H1 (cell line): ENCODE data around the gene LCT. TPM values are rescaled to one million over a fixed set of nuclear protein-coding genes. Genes with fewer than 3 reads are reported as not detected.

Experiments
- CTCF ChIA-PET: fragments of 300-600 bp; sonication (Branson Sonifier 250); formaldehyde crosslinking; loops from one replicate; lab custom pipeline; 2021; ENCODE audit not compliant: partially characterized antibody; lab: Charles Lee
- POLR2A ChIA-PET: fragments of 300-600 bp; sonication (Branson Sonifier 250); formaldehyde crosslinking; loops from one replicate; lab custom pipeline; 2021; ENCODE audit warnings: inconsistent platforms; ENCODE audit not compliant: partially characterized antibody; lab: Charles Lee
- DNase-seq, 2 experiments: peaks; one replicate each; pipeline versions ENCODE4 v3.0.0 to v3.0.0-alpha.2; 2010 to 2022; ENCODE audit warnings: low spot score in 2 of 2, low read depth in 1 of 2, mixed read lengths in 1 of 2
- FAIRE-seq: peaks from 2 replicates; lab custom pipeline; 2011; peaks lifted over from hg19 to GRCh38; lab: Jason Lieb, UNC
- H2AFZ ChIP-seq: 2 replicates; pipeline ENCODE4 v1.8.1; 2012; ENCODE audit warnings: low read length, inconsistent platforms
- H2AK5ac ChIP-seq: 2 replicates; pipeline ENCODE4 v1.6.1; 2013; ENCODE audit warnings: low read depth, low read length
- H2BK120ac ChIP-seq: replicated peaks from 2 replicates; pipeline ENCODE3; 2013; ENCODE audit warnings: low read depth, low read length, inconsistent platforms
- H2BK12ac ChIP-seq: 2 replicates; pipeline ENCODE4 v1.6.1; 2013; ENCODE audit warnings: low read depth, low read length
- H2BK15ac ChIP-seq: 2 replicates; pipeline ENCODE4 v1.6.1; 2013; ENCODE audit warnings: low read length
- H2BK20ac ChIP-seq: 2 replicates; pipeline ENCODE4 v1.6.1; 2013; ENCODE audit warnings: low read length
- H2BK5ac ChIP-seq: 2 replicates; pipeline ENCODE4 v1.6.1; 2013; ENCODE audit warnings: low read depth, low read length
- H3K14ac ChIP-seq: 2 replicates; pipeline ENCODE4 v1.6.1; 2013; ENCODE audit warnings: inconsistent platforms; ENCODE audit not compliant: insufficient read length
- H3K18ac ChIP-seq: 2 replicates; pipeline ENCODE4 v1.6.1; 2013; ENCODE audit warnings: low read length; ENCODE audit errors: extremely low read depth
- H3K23ac ChIP-seq: 2 replicates; pipeline ENCODE4 v1.6.1; 2013; ENCODE audit warnings: inconsistent platforms; ENCODE audit not compliant: insufficient read length
- H3K23me2 ChIP-seq: 2 replicates; pipeline ENCODE4 v1.6.1; 2013; ENCODE audit warnings: low read depth, low read length
- H3K27ac ChIP-seq: 2 replicates; pipeline ENCODE4 v1.6.1; 2011; ENCODE audit warnings: low read depth, low read length, inconsistent platforms
- H3K27me3 ChIP-seq, 4 experiments: replicated peaks in 1 of 4; 1 replicate in 1 of 4; 2 replicates in 3 of 4; pipeline versions ENCODE4 v1.6.1 to v1.8.1; 2011 to 2013; ENCODE audit warnings: low read length in 3 of 4, mild to moderate bottlenecking in 3 of 4, inconsistent platforms in 2 of 4, mixed read lengths in 2 of 4, moderate library complexity in 1 of 4; ENCODE audit not compliant: control insufficient read depth in 3 of 4, insufficient read depth in 3 of 4; ENCODE audit errors: extremely low read depth in 1 of 4
- H3K36me3 ChIP-seq, 4 experiments: 2 replicates each; pipeline versions ENCODE4 v1.6.1 to v1.8.1; 2011 to 2013; ENCODE audit warnings: mild to moderate bottlenecking in 4 of 4, low read length in 3 of 4, moderate library complexity in 2 of 4, control low read depth in 1 of 4, inconsistent platforms in 1 of 4; ENCODE audit not compliant: insufficient read depth in 4 of 4, control insufficient read depth in 2 of 4
- H3K4ac ChIP-seq: replicated peaks from 2 replicates; pipeline ENCODE3; 2013; ENCODE audit warnings: low read length, low read depth, mixed read lengths, inconsistent platforms; ENCODE audit not compliant: insufficient read length
- H3K4me1 ChIP-seq, 4 experiments: replicated peaks in 1 of 4; 1 replicate in 1 of 4; 2 replicates in 3 of 4; pipeline versions ENCODE4 v1.6.1 to v1.8.1; 2011 to 2013; ENCODE audit warnings: low read length in 3 of 4, inconsistent platforms in 2 of 4, mixed read lengths in 1 of 4; ENCODE audit not compliant: insufficient read depth in 4 of 4, control insufficient read depth in 3 of 4
- H3K4me2 ChIP-seq, 2 experiments: 2 replicates each; pipeline versions ENCODE4 v1.6.1 to v1.8.1; 2011 to 2013; ENCODE audit warnings: low read depth in 2 of 2, low read length in 2 of 2, control low read depth in 1 of 2, inconsistent platforms in 1 of 2, mild to moderate bottlenecking in 1 of 2; ENCODE audit not compliant: insufficient read depth in 1 of 2
- H3K4me3 ChIP-seq, 4 experiments: fragments of 200-600, 300-600 bp in 1 of 4; sonication (generic), shearing (Covaris generic), sonication (Bioruptor Twin) in 1 of 4; 2 replicates each; pipeline versions ENCODE4 v1.5.1 to v1.8.1; 2011 to 2016; ENCODE audit warnings: low read length in 4 of 4, low read depth in 3 of 4, control low read depth in 2 of 4, inconsistent platforms in 2 of 4, mild to moderate bottlenecking in 2 of 4, mixed read lengths in 1 of 4, moderate library complexity in 1 of 4; ENCODE audit not compliant: insufficient read depth in 2 of 4; ENCODE audit errors: extremely low read depth in 1 of 4
- H3K56ac ChIP-seq: replicated peaks from 2 replicates; pipeline ENCODE3; 2013; ENCODE audit warnings: low read depth, mild to moderate bottlenecking, mixed read lengths, low read length, inconsistent platforms; ENCODE audit not compliant: insufficient read length
- H3K79me1 ChIP-seq: 2 replicates; pipeline ENCODE4 v1.6.1; 2013; ENCODE audit warnings: low read depth, low read length, control low read depth
- H3K79me2 ChIP-seq, 2 experiments: 2 replicates each; pipeline versions ENCODE4 v1.6.1 to v1.8.1; 2012 to 2013; ENCODE audit warnings: low read length in 2 of 2, mild to moderate bottlenecking in 2 of 2, inconsistent platforms in 1 of 2; ENCODE audit not compliant: insufficient read depth in 2 of 2, control insufficient read depth in 1 of 2
- H3K9ac ChIP-seq, 4 experiments: replicated peaks in 1 of 4; 1 replicate in 1 of 4; 2 replicates in 3 of 4; pipeline versions ENCODE4 v1.6.1 to v1.8.1; 2011 to 2013; ENCODE audit warnings: low read depth in 3 of 4, low read length in 3 of 4, control low read depth in 2 of 4, mild to moderate bottlenecking in 2 of 4, moderate library complexity in 2 of 4, inconsistent platforms in 1 of 4; ENCODE audit errors: extremely low read depth in 1 of 4
- H3K9me3 ChIP-seq, 2 experiments: 2 replicates each; pipeline versions ENCODE4 v1.6.1 to v1.8.1; 2012 to 2013; ENCODE audit warnings: mild to moderate bottlenecking in 2 of 2, moderate library complexity in 2 of 2, control low read depth in 1 of 2, inconsistent platforms in 1 of 2, low read depth in 1 of 2, low read length in 1 of 2, mixed read lengths in 1 of 2; ENCODE audit not compliant: insufficient read depth in 2 of 2
- H4K20me1 ChIP-seq, 2 experiments: replicated peaks in 1 of 2; 2 replicates each; pipeline versions ENCODE3 to v1.8.1; 2011 to 2013; ENCODE audit warnings: inconsistent platforms in 2 of 2, low read length in 2 of 2, mild to moderate bottlenecking in 1 of 2; ENCODE audit not compliant: insufficient read depth in 2 of 2, control insufficient read depth in 1 of 2
- H4K5ac ChIP-seq: 2 replicates; pipeline ENCODE4 v1.6.1; 2013; ENCODE audit warnings: low read length, low read depth, mixed read lengths, inconsistent platforms; ENCODE audit not compliant: insufficient read length
- H4K8ac ChIP-seq: 2 replicates; pipeline ENCODE4 v1.8.0; 2013; ENCODE audit warnings: mild to moderate bottlenecking, moderate library complexity, low read length, inconsistent platforms; ENCODE audit not compliant: insufficient read depth; ENCODE audit errors: extremely low read depth
- H4K91ac ChIP-seq: replicated peaks from 2 replicates; pipeline ENCODE3; 2013; ENCODE audit warnings: low read length, mixed read lengths, inconsistent platforms; ENCODE audit not compliant: insufficient read length
- EP300 ChIP-seq, 2 experiments: IDR thresholded peaks; 1 replicate in 1 of 2; 2 replicates in 1 of 2; pipeline ENCODE4 v1.6.1; 2011 to 2012; ENCODE audit warnings: low read depth in 2 of 2, low read length in 2 of 2, mild to moderate bottlenecking in 2 of 2, borderline replicate concordance in 1 of 2, inconsistent platforms in 1 of 2, moderate library complexity in 1 of 2
- POU5F1 ChIP-seq: IDR thresholded peaks from 2 replicates; pipeline ENCODE4 v1.6.1; 2011; ENCODE audit warnings: low read depth, mild to moderate bottlenecking, low read length, moderate library complexity
- SIRT6 ChIP-seq: IDR thresholded peaks from one replicate; pipeline ENCODE4 v1.7.1; 2012; ENCODE audit warnings: low read length, inconsistent platforms
- SP2 ChIP-seq: IDR thresholded peaks from 2 replicates; pipeline ENCODE4 v1.6.1; 2012; ENCODE audit warnings: mild to moderate bottlenecking, low read length, inconsistent platforms
- SP4 ChIP-seq: IDR thresholded peaks from 2 replicates; pipeline ENCODE4 v1.6.1; 2012; ENCODE audit warnings: low read length, inconsistent platforms
- WGBS, 2 experiments: shearing (Covaris generic) in 1 of 2; methylation state at CpG; one replicate each; pipeline versions ENCODE4 v1.1.6 to v1.1.7; 2013 to 2015; ENCODE audit warnings: low lambda C conversion rate in 2 of 2, mixed read lengths in 2 of 2, inconsistent platforms in 1 of 2, low coverage in 1 of 2, missing lambda C conversion rate in 1 of 2; ENCODE audit not compliant: insufficient replicate concordance in 2 of 2, insufficient coverage in 1 of 2, insufficient read length in 1 of 2; ENCODE audit errors: extremely low coverage in 1 of 2, missing lambda C conversion rate in 1 of 2; 5-methylcytosine and 5-hydroxymethylcytosine counted together
- long read RNA-seq, 2 experiments: library from RNA in 1 of 2; library from capped mRNA in 1 of 2; stranded (forward); transcript quantifications; one replicate each; pipeline ENCODE4 v2.0.0, GENCODE V29; 2021; ENCODE audit warnings: inconsistent platforms in 1 of 2
- polyA minus RNA-seq, 3 experiments: library from RNA; depleted of rRNA, polyadenylated mRNA; stranded (reverse); fragments of >200 nt; gene quantifications; 1 replicate in 2 of 3; 2 replicates in 1 of 3; pipeline ENCODE4 v1.2.3, GENCODE V29; 2011
- polyA plus RNA-seq, 7 experiments: library from polyadenylated mRNA; depleted of rRNA in 3 of 7; stranded (reverse) in 5 of 7; unstranded in 2 of 7; fragments of >200 nt in 5 of 7; fragments of 200-250 nt in 2 of 7; gene quantifications; 1 replicate in 5 of 7; 2 replicates in 1 of 7; 4 replicates in 1 of 7; pipeline versions ENCODE4 v1.2.1 to v1.2.3, GENCODE V29; 2011 to 2013; ENCODE audit warnings: missing spikeins in 2 of 7, mixed read lengths in 2 of 7
- total RNA-seq: library from RNA; stranded (reverse); fragmentation: NEBNext Ultra II Directional; extraction: Animal tissue kit (Norgen Biotek cat#: 25700); gene quantifications from 2 replicates; pipeline ENCODE4 v1.2.1, GENCODE V29; 2021

LCT gene
- total RNA-seq = 0.06 and 0.11 TPM in 2 replicates
- polyA plus RNA-seq (2011; rRNA removed) = 0.03 TPM in 1 of 2 replicates, not detected in the other
- polyA plus RNA-seq (2011; cell fraction: cytosol; rRNA removed) = not detected
- 0.04 TPM for polyA plus RNA-seq (2011; cell fraction: nucleus; rRNA removed)
- not detected in 4 replicates for polyA plus RNA-seq (2012, experiment 1 of 2)
- polyA plus RNA-seq (2012, experiment 2 of 2) = not detected
- polyA plus RNA-seq (2013, experiment 1 of 2) = 0.02 TPM
- 0.02 TPM for polyA plus RNA-seq (2013, experiment 2 of 2)
- 0.05 and 0.06 TPM in 2 replicates for polyA minus RNA-seq (2011; rRNA and poly(A)+ RNA removed)
- polyA minus RNA-seq (2011; cell fraction: cytosol; rRNA and poly(A)+ RNA removed) = not detected
- polyA minus RNA-seq (2011; cell fraction: nucleus; rRNA and poly(A)+ RNA removed) = 0.20 TPM
- long read RNA-seq, experiment 1 = 0 reads
- long read RNA-seq, experiment 2 = 0 reads

- ChIA-PET POLR2A (interaction anchor here (0.6 to 2.0 kb wide), 4 partner anchors 11 to 17 kb away, joined by 3 to 5 read pairs (median 4); no protein-coding TSS in a partner anchor), CTCF (interaction anchor here (0.9 to 1.3 kb wide), 4 partner anchors 18 to 160 kb away, joined by 3 to 4 read pairs (median 3); no protein-coding TSS in a partner anchor)
- H3K9ac ChIP-seq = no peak within 1 kb of the TSS
- H4K91ac ChIP-seq = no peak within 1 kb of the TSS
- DNase-seq (no peak), FAIRE-seq (no peak)
- no peaks in the 10 kb centered on the region for H4K20me1 ChIP-seq
- no peak within 1 kb of the TSS for H3K4ac ChIP-seq
- H3K27me3 ChIP-seq = no peaks in the 10 kb centered on the region
- no peak within 1 kb of the TSS for H2AK5ac ChIP-seq
- peaks cover 0 to 18% (median 6%) of the 10 kb centered on the region in 4 experiments; a peak in 5 of 8 replicates for H3K36me3 ChIP-seq
- no peaks in the 10 kb centered on the region for H3K79me1 ChIP-seq
- no peak within 1 kb of the TSS for H4K5ac ChIP-seq
- H3K23me2 ChIP-seq = no peaks in the 10 kb centered on the region
- no peak within 1 kb of the TSS for H2BK15ac ChIP-seq
- H3K14ac ChIP-seq = no peak within 1 kb of the TSS
- H2BK120ac ChIP-seq = no peak within 1 kb of the TSS
- no peak within 1 kb of the TSS for H4K8ac ChIP-seq
- no peak within 1 kb of the TSS for H3K18ac ChIP-seq
- H3K4me3 ChIP-seq = no peak within 1 kb of the TSS
- no peak within 1 kb of the TSS for H2BK12ac ChIP-seq
- WGBS, 2 experiments = 93% methylated on average over 12 of the region's 12 CpGs; no CpG with 5 or more reads in 1 of the 2 experiments
- H3K23ac ChIP-seq = no peak within 1 kb of the TSS
- no peak within 1 kb of the TSS for H3K4me2 ChIP-seq
- no peaks in the 10 kb centered on the region for H3K79me2 ChIP-seq
- no peak within 1 kb of the TSS for H3K56ac ChIP-seq
- no peak within 1 kb of the TSS for H2AFZ ChIP-seq
- H3K27ac ChIP-seq = no peak within 1 kb of the TSS
- H2BK20ac ChIP-seq = no peak within 1 kb of the TSS
- no peak for TF ChIP-seq SP4
- no peak for TF ChIP-seq SP2
- no peak for TF ChIP-seq EP300 (IDR thresholded peaks at IDR 0.05; ENCODE audit: borderline replicate concordance in 1 of 2, low read depth in 2 of 2, low read length in 2 of 2)
- no peak for TF ChIP-seq POU5F1
- no peak for TF ChIP-seq SIRT6
- H3K9me3 ChIP-seq = no peaks in the 10 kb centered on the region
- H2BK5ac ChIP-seq = no peak within 1 kb of the TSS
- H3K4me1 ChIP-seq = no peaks in the 10 kb centered on the region
Measured at GRCh38 chr2:135836596-135837270, at the start of gene LCT. Gene LCT, minus strand, starts transcription at chr2:135837184. Its CDS starts 15 bp downstream, at chr2:135837169.
